K562 (cell line): Measurements from ENCODE around the gene KIF3A. TPM values are rescaled to one million over a fixed set of nuclear protein-coding genes. Genes with fewer than 3 reads are reported as not detected.

ENCODE experiments used
- ATAC-seq: fragments of 200-7000 bp; cut with Tn5 transposase; 3 replicates; pipeline ENCODE4 v1.9.1; 2020; ENCODE audit warnings: moderate library complexity
- BruUV-seq: library from RNA; stranded (reverse); fragments of 400-500 nt; replicated peaks from 2 replicates; lab custom pipeline; 2021; lab: Mats Ljungman, UMichigan
- CTCF ChIA-PET: fragments of 300-600 bp; formaldehyde crosslinking; extraction: SDS; loops from one replicate; lab custom pipeline; 2021; ENCODE audit warnings: low intra/inter-chr PET ratio; lab: Yijun Ruan, JAX
- POLR2A ChIA-PET: fragments of 300-600, 350-650 bp; sonication (Branson Sonifier 250); formaldehyde crosslinking; extraction: SDS; loops from one replicate; lab custom pipeline; 2021; ENCODE audit warnings: antibody characterized with exemption, inconsistent platforms; lab: Yijun Ruan, JAX
- DNase-seq, 4 experiments: peaks; one replicate each; pipeline versions ENCODE4 v3.0.0 to v3.0.0-alpha.2; 2011 to 2018; ENCODE audit warnings: low spot score in 3 of 4, mixed read lengths in 3 of 4; ENCODE audit errors: extremely low read depth in 1 of 4
- FAIRE-seq: peaks from 2 replicates; lab custom pipeline; 2011; peaks lifted over from hg19 to GRCh38; lab: Jason Lieb, UNC
- H2AFZ ChIP-seq: 2 replicates; pipeline ENCODE4 v1.6.0; 2011; ENCODE audit warnings: low read depth, low read length, control low read depth, inconsistent platforms
- H3K27ac ChIP-seq: fragments of 200-600 bp; 3 replicates; pipeline ENCODE4 v1.8.0; 2011; ENCODE audit warnings: low read depth, mild to moderate bottlenecking, control low read depth, inconsistent platforms, low read length, moderate library complexity, mixed read lengths; ENCODE audit errors: extremely low read depth
- H3K27me3 ChIP-seq, 2 experiments: fragments of 300-600 bp in 1 of 2; 2 replicates in 1 of 2; 3 replicates in 1 of 2; pipeline versions ENCODE4 v1.6.0 to v1.8.0; 2011; ENCODE audit warnings: inconsistent platforms in 2 of 2, low read length in 2 of 2, mild to moderate bottlenecking in 1 of 2, mixed read lengths in 1 of 2, moderate library complexity in 1 of 2; ENCODE audit not compliant: control insufficient read depth in 2 of 2, insufficient read depth in 2 of 2
- H3K36me3 ChIP-seq: fragments of 300-600 bp; 3 replicates; pipeline ENCODE4 v1.8.0; 2011; ENCODE audit warnings: mild to moderate bottlenecking, low read length, inconsistent platforms; ENCODE audit not compliant: control insufficient read depth, insufficient read depth
- H3K4me1 ChIP-seq, 2 experiments: fragments of 200-600 bp in 1 of 2; replicated peaks in 1 of 2; 2 replicates in 1 of 2; 3 replicates in 1 of 2; pipeline versions ENCODE4 v1.5.1 to v1.8.0; 2011; ENCODE audit warnings: inconsistent platforms in 2 of 2, low read length in 2 of 2, mild to moderate bottlenecking in 1 of 2, mixed read lengths in 1 of 2, moderate library complexity in 1 of 2; ENCODE audit not compliant: control insufficient read depth in 2 of 2, insufficient read depth in 2 of 2
- H3K4me2 ChIP-seq: 2 replicates; pipeline ENCODE4 v1.6.1; 2011; ENCODE audit warnings: low read length, control low read depth, inconsistent platforms, mixed read lengths; ENCODE audit not compliant: insufficient read depth
- H3K4me3 ChIP-seq: fragments of 200-600 bp; sonication (generic), shearing (Covaris generic); 2 replicates; pipeline ENCODE4 v1.5.1; 2016; ENCODE audit warnings: control low read depth, inconsistent platforms
- H3K79me2 ChIP-seq: fragments of 200-600 bp; 3 replicates; pipeline ENCODE4 v1.8.0; 2011; ENCODE audit warnings: low read length, inconsistent platforms; ENCODE audit not compliant: control insufficient read depth, insufficient read depth
- H3K9ac ChIP-seq, 2 experiments: 2 replicates each; pipeline versions ENCODE4 v1.6.0 to v1.6.1; 2011; ENCODE audit warnings: low read depth in 2 of 2, low read length in 2 of 2, control low read depth in 1 of 2, inconsistent platforms in 1 of 2, mild to moderate bottlenecking in 1 of 2, mixed read lengths in 1 of 2; ENCODE audit not compliant: insufficient read depth in 1 of 2
- H3K9me1 ChIP-seq: one replicate; pipeline ENCODE4 v1.6.0; 2011; ENCODE audit warnings: inconsistent platforms, mild to moderate bottlenecking, low read length, moderate library complexity; ENCODE audit not compliant: control insufficient read depth, insufficient read depth
- H3K9me3 ChIP-seq: replicated peaks from 2 replicates; pipeline ENCODE4 v1.5.1; 2011; ENCODE audit warnings: low read depth, low read length, inconsistent platforms; ENCODE audit not compliant: control insufficient read depth, insufficient read depth
- H4K20me1 ChIP-seq: replicated peaks from 2 replicates; pipeline ENCODE4 v1.6.1; 2011; ENCODE audit warnings: low read length, inconsistent platforms, mixed read lengths; ENCODE audit not compliant: control insufficient read depth, insufficient read depth
- DIDO1 ChIP-seq: fragments of 450-650 bp; IDR thresholded peaks from 2 replicates; pipeline ENCODE4 v1.6.1; 2016; ENCODE audit warnings: low read depth, missing biosample characterization, missing genetic modification characterization
- DMBX1 ChIP-seq: fragments of 250-450 bp; sonication (Bioruptor Pico); IDR thresholded peaks from 2 replicates; pipeline ENCODE4 v1.8.0; 2022; ENCODE audit warnings: inconsistent platforms, mild to moderate bottlenecking, moderate library complexity, borderline replicate concordance
- ESRRA ChIP-seq: fragments of 450-650 bp; IDR thresholded peaks from 2 replicates; pipeline ENCODE4 v1.6.1; 2014; ENCODE audit warnings: low read depth, mild to moderate bottlenecking, moderate library complexity, borderline replicate concordance
- GTF2A2 ChIP-seq: IDR thresholded peaks from 2 replicates; pipeline ENCODE4 v1.6.1; 2016; ENCODE audit warnings: mild to moderate bottlenecking, missing genetic modification characterization, missing compliant biosample characterization
- HNRNPL ChIP-seq: fragments of 200-400 bp; formaldehyde crosslinking; IDR thresholded peaks from 2 replicates; pipeline ENCODE4 v1.6.1; 2017; ENCODE audit warnings: low read depth, mild to moderate bottlenecking, low read length
- MCM3 ChIP-seq: fragments of 450-650 bp; IDR thresholded peaks from 2 replicates; pipeline ENCODE4 v1.6.1; 2016
- MEF2A ChIP-seq: IDR thresholded peaks from 2 replicates; pipeline ENCODE4 v1.6.1; 2011; ENCODE audit warnings: low read depth, mild to moderate bottlenecking, low read length, moderate library complexity; ENCODE audit not compliant: control insufficient read depth
- MYBL2 ChIP-seq, 2 experiments: fragments of 450-650 bp in 1 of 2; sonication (generic) in 1 of 2; formaldehyde crosslinking in 1 of 2; IDR thresholded peaks; 2 replicates each; pipeline versions ENCODE4 v1.6.1 to v1.8.1; 2017 to 2022; ENCODE audit warnings: borderline replicate concordance in 1 of 2, inconsistent platforms in 1 of 2, low read depth in 1 of 2, mild to moderate bottlenecking in 1 of 2, missing genetic modification reagents in 1 of 2, moderate library complexity in 1 of 2
- RBM25 ChIP-seq: fragments of 200-400 bp; formaldehyde crosslinking; IDR thresholded peaks from 2 replicates; pipeline ENCODE4 v1.6.1; 2018; ENCODE audit warnings: low read length, low read depth, moderate library complexity; ENCODE audit not compliant: severe bottlenecking
- SPI1 ChIP-seq: IDR thresholded peaks from 2 replicates; pipeline ENCODE4 v1.6.1; 2011; ENCODE audit warnings: low read depth, low read length, control low read depth, borderline replicate concordance
- ZBTB17 ChIP-seq: fragments of 450-650 bp; formaldehyde crosslinking; IDR thresholded peaks from 2 replicates; pipeline ENCODE4 v1.4.0; 2020; ENCODE audit warnings: mild to moderate bottlenecking
- ZNF143 ChIP-seq: sonication (generic); formaldehyde crosslinking; IDR thresholded peaks from 2 replicates; pipeline ENCODE4 v1.9.0; 2022; ENCODE audit warnings: mild to moderate bottlenecking, missing genetic modification reagents
- ZNF717 ChIP-seq: fragments of 250-450 bp; sonication (Bioruptor Pico); IDR thresholded peaks from 2 replicates; pipeline ENCODE4 v1.5.0; 2021
- WGBS: fragments of 100-300 bp; shearing (Covaris generic); methylation state at CpG from one replicate; pipeline ENCODE4 v1.1.6; 2016; ENCODE audit warnings: low coverage, mixed read lengths; ENCODE audit not compliant: insufficient coverage; ENCODE audit errors: missing lambda C conversion rate; 5-methylcytosine and 5-hydroxymethylcytosine counted together
- in situ Hi-C: fragments of 300-500 bp; cut with MboI; formaldehyde crosslinking; loops from 4 replicates; pipeline ENCODE4 v1.15.0; 2018; ENCODE audit warnings: inconsistent platforms, mixed read lengths
- intact Hi-C: fragments of 100-400 bp; cut with micrococcal nuclease; formaldehyde crosslinking; loops from 2 replicates; pipeline ENCODE4 v1.14.2; 2022
- polyA plus RNA-seq, 8 experiments: library from polyadenylated mRNA; depleted of rRNA in 4 of 8; stranded (reverse) in 5 of 8; unstranded in 3 of 8; fragments of >200 nt; fragmentation: Nextera tagmentation in 2 of 8; fragmentation: Illumina TruSeq in 1 of 8; extraction: Ambion mirVana in 2 of 8; extraction: Trizol in 1 of 8; gene quantifications; 2 replicates each; pipeline versions ENCODE4 v1.2.1 to v1.2.3, GENCODE V29; 2011 to 2014; ENCODE audit warnings: inconsistent platforms in 1 of 8, missing spikeins in 1 of 8
- total RNA-seq, 7 experiments: library from RNA; depleted of rRNA in 6 of 7; stranded (reverse); fragments of >200 nt in 6 of 7; fragmentation: Illumina TruSeq in 2 of 7; extraction: Trizol in 2 of 7; gene quantifications; 2 replicates each; pipeline versions ENCODE4 v1.2.1 to v1.2.3, GENCODE V29; 2011 to 2021; ENCODE audit warnings: low replicate concordance in 1 of 7
- TF ChIP-seq, protein P1 (sequence below): fragments of 450-650 bp; IDR thresholded peaks from 2 replicates; pipeline ENCODE4 v1.7.1; 2018; ENCODE audit warnings: mild to moderate bottlenecking, low read depth; ENCODE audit not compliant: partially characterized antibody
- TF ChIP-seq, protein P2 (sequence below): sonication (generic); formaldehyde crosslinking; IDR thresholded peaks from 2 replicates; pipeline ENCODE4 v1.9.0; 2022; ENCODE audit warnings: mild to moderate bottlenecking, missing genetic modification reagents
- TF ChIP-seq, protein P3 (sequence below): IDR thresholded peaks from 2 replicates; pipeline ENCODE4 v1.6.1; 2016; ENCODE audit warnings: missing genetic modification characterization, missing compliant biosample characterization

The KIF3A gene
- total and polyA plus RNA-seq, 9 of the 15 experiments (the other 6 are each of a cell fraction or from before 2014, with no cell fraction given) = 1.5 to 7.8 (median 6.0) TPM

DNA sequence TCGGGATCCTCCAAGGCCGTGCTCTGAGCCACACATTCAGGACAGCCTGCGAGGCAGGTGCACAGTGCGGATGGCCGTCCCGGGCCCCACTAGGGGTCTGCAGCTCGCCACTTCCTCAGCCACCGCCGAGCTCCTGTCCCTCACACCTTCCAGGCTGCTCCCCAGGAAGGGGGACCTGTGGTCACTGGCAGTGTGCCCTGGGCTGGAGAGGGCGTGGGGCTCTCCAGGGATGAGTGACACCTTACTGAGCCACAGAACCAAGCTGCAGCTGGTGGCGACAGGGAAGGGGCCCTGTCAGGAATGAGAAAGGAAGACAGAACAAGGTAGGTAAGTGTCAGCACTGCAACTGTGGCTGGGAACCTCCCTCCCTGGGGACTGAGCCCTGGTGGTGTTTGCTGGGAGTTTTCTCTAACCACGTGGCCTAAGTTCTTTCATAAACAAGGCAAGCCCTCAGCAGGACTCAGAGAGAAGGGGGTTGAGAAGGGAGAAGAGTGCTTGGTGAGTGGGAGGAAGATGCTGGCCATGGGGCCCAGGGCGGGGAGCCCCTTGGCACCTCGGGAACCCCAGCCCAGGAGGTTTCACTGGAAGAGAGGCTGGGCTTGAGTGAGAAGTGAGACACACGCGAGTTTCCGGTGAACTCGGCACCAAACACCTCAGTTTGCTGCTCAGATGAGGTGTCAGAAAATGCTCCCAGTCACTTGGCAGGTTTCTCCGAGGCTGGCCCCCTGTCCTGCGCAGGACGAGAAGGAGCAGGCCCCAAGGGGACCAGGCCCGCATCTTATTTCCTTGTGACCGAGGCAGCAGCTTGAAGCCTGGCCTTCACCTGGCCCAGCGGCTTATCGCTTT, 74.2 kb downstream of the KIF3A start:
- Histone ChIP-seq H3K9ac (peak overlapping the region; percentile 58 to 81), H2AFZ (peak overlapping the region; percentile 94), H3K4me2 (peak overlapping the region; percentile 61), H3K27me3 (no peaks in the 10 kb centered on the region), H3K9me3 (no peaks in the 10 kb centered on the region), H3K4me1 (peaks cover 63 to 81% of the 10 kb centered on the region in 2 experiments), H3K79me2 (no peaks in the 10 kb centered on the region), H3K36me3 (no peaks in the 10 kb centered on the region), H3K4me3 (no peak overlapping the region), H3K9me1 (no peaks in the 10 kb centered on the region), H3K27ac (peak overlapping the region; percentile 81), H4K20me1 (no peaks in the 10 kb centered on the region)
- WGBS = 43% methylated on average over 25 of the region's 25 CpGs
- peak; percentile 58 for ATAC-seq
- intact Hi-C loops = loop anchor here (5.0 kb wide), 2 partner anchors 74 to 159 kb away; partner anchors contain the start of gene KIF3A
- FAIRE-seq = peak; percentile 72
- no TSS peak for BruUV-seq
- POLR2A ChIA-PET = interaction anchor here (0.9 to 2.5 kb wide), 6 partner anchors 11 to 167 kb away, joined by 3 to 12 read pairs (median 4); partner anchors contain the start of genes IL4 and SHROOM1
- in situ Hi-C loops = no loop called here
- DNase-seq = peak; percentile 63 to 71 (median 65)
- CTCF ChIA-PET = no interaction called here
- no peak for TF ChIP-seq SPI1
- TF ChIP-seq ESRRA = no peak
- TF ChIP-seq DMBX1 (CRISPR knock-in tag) = no peak
- no peak for TF ChIP-seq MYBL2 (IDR thresholded peaks at IDR 0.05; ENCODE audit: low read depth)
- no peak for TF ChIP-seq MYBL2 (CRISPR knock-in tag; IDR thresholded peaks at IDR 0.05; ENCODE audit: borderline replicate concordance)
- no peak for TF ChIP-seq ZNF717 (CRISPR knock-in tag)
- no peak for TF ChIP-seq RBM25
- 0 out of 2 replicates have a peak, but pooled peaks have one; percentile 57 for TF ChIP-seq ZNF143 (CRISPR knock-in tag)
- TF ChIP-seq HNRNPL = no peak
- 0 out of 2 replicates have a peak, but pooled peaks have one; percentile 46 for TF ChIP-seq GTF2A2 (tag)
- TF ChIP-seq MCM3 = no peak
- TF ChIP-seq, protein P1, sequence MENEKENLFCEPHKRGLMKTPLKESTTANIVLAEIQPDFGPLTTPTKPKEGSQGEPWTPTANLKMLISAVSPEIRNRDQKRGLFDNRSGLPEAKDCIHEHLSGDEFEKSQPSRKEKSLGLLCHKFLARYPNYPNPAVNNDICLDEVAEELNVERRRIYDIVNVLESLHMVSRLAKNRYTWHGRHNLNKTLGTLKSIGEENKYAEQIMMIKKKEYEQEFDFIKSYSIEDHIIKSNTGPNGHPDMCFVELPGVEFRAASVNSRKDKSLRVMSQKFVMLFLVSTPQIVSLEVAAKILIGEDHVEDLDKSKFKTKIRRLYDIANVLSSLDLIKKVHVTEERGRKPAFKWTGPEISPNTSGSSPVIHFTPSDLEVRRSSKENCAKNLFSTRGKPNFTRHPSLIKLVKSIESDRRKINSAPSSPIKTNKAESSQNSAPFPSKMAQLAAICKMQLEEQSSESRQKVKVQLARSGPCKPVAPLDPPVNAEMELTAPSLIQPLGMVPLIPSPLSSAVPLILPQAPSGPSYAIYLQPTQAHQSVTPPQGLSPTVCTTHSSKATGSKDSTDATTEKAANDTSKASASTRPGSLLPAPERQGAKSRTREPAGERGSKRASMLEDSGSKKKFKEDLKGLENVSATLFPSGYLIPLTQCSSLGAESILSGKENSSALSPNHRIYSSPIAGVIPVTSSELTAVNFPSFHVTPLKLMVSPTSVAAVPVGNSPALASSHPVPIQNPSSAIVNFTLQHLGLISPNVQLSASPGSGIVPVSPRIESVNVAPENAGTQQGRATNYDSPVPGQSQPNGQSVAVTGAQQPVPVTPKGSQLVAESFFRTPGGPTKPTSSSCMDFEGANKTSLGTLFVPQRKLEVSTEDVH = no peak
- no peak for TF ChIP-seq MEF2A
- TF ChIP-seq, protein P2, sequence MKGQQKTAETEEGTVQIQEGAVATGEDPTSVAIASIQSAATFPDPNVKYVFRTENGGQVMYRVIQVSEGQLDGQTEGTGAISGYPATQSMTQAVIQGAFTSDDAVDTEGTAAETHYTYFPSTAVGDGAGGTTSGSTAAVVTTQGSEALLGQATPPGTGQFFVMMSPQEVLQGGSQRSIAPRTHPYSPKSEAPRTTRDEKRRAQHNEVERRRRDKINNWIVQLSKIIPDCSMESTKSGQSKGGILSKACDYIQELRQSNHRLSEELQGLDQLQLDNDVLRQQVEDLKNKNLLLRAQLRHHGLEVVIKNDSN = peak; percentile 81
- TF ChIP-seq DIDO1 (tag) = no peak
- TF ChIP-seq, protein P3, sequence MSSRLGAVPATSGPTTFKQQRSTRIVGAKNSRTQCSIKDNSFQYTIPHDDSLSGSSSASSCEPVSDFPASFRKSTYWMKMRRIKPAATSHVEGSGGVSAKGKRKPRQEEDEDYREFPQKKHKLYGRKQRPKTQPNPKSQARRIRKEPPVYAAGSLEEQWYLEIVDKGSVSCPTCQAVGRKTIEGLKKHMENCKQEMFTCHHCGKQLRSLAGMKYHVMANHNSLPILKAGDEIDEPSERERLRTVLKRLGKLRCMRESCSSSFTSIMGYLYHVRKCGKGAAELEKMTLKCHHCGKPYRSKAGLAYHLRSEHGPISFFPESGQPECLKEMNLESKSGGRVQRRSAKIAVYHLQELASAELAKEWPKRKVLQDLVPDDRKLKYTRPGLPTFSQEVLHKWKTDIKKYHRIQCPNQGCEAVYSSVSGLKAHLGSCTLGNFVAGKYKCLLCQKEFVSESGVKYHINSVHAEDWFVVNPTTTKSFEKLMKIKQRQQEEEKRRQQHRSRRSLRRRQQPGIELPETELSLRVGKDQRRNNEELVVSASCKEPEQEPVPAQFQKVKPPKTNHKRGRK = no peak
- peak; percentile 79 for TF ChIP-seq ZBTB17 (CRISPR knock-in tag)
